Activated naive CD4-positive, alpha-beta T cell treated with anti-CD3 and anti-CD28 coated beads, Interleukin-2, amount 50 U/mL, for 16 hours (primary cell): ENCODE measurements around the gene MLH3.
"Not testable (repeated sequence)": the region's sequence is repeated elsewhere in the genome, so short reads cannot be mapped to it uniquely, and the experiment has no call there.

Experiments
- DNase-seq: peaks from one replicate; pipeline ENCODE4 v3.0.0-alpha.2; 2020

MLH3 gene

GRCh38 chr14:75023108-75023507 lies 28.2 kb downstream of the MLH3 start:
- DNase-seq = no peak

- no peak for DNase-seq
Observed at GRCh38 chr14:75022655-75023054, 28.6 kb downstream of the MLH3 start.

DNA sequence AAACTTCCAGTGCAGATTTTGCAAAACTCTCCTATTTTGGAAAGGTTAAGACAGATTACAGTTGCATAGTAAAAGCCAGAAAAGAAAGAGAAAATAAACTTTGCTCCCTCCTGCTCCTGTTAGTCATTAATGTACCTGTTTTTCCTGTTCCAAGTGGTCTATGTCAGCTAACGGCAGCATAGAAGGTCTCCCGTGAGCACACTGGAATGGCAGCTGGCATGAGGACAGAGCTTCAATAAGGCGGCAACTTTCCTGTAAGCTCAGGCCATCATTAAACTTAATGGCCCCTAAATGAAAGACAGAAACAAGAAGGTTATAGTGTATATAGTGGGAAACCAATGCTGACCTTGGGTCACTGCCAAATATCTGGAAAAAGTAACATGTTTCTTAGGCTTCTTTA lies 32.6 kb downstream of the MLH3 start:
- no peak for DNase-seq

- DNase-seq = no peak
Observed at GRCh38 chr14:75016815-75017214, 34.5 kb downstream of the MLH3 start.

GRCh38 chr14:75015496-75015895 lies 35.8 kb downstream of the MLH3 start:
- DNase-seq = no peak

DNA sequence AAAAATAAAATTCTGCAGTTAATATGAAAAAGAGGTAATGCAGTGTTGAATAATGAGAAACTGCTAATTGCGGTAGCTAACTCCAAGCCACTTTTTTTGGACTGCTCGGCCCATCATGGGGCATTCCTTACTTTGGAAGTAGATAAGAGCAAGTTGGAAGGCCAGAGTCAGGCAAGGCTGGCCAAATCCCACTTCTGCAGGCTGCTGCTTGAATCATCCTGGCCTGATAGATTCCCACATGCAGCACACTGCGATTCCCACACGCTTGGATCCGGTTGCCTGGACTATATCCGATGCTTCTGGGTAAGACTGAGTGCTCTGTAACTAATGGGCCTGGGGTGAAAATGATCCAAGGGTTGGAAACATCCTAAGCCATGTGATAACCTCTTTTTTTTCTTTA lies 38.0 kb downstream of the MLH3 start:
- DNase-seq = no peak

- DNase-seq = no peak
Observed at GRCh38 chr14:75011356-75011994, 39.8 kb downstream of the MLH3 start.

DNA sequence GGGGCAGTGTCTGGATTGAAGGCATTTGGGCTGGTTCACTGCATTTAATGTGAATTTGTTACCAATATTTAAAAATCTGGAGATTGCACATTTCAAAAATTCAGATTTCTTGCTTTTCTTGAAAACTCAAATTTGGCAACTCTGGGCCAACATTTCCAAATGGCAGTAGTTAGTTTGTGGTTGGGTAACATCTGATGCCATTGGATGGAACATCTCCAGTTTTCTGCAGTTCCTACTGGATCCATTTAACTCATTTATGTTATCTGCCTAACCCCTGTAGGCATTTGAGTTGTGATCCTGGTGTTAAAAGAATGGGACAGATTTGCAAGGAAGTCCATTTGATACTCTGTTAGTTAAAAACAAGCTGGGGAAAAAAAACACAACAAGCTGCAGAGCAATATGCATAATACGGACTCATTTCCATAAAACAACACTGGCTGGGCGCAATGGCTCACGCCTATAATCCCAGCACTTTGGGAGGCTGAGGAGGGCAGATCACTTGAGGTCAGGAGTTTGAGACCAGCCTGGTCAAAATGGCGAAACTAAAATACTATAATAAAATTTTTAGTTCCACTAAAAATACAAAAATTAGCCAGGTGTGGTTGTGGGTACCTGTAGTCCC lies 40.7 kb downstream of the MLH3 start:
- DNase-seq = no peak

- no peak for DNase-seq
Observed at GRCh38 chr14:75009176-75009575, 42.1 kb downstream of the MLH3 start.

- no peak for DNase-seq
Observed at GRCh38 chr14:75005357-75005756, 45.9 kb downstream of the MLH3 start.

GRCh38 chr14:75003250-75004027 lies 47.8 kb downstream of the MLH3 start:
- DNase-seq = no peak

GRCh38 chr14:75002392-75003249 lies 48.6 kb downstream of the MLH3 start, which contains the start of gene EIF2B2:
EIF2B2 (plus strand) TSS chr14:75002921; CDS start chr14:75002991, 70 bp downstream.
- DNase-seq = peak; percentile 99

DNA sequence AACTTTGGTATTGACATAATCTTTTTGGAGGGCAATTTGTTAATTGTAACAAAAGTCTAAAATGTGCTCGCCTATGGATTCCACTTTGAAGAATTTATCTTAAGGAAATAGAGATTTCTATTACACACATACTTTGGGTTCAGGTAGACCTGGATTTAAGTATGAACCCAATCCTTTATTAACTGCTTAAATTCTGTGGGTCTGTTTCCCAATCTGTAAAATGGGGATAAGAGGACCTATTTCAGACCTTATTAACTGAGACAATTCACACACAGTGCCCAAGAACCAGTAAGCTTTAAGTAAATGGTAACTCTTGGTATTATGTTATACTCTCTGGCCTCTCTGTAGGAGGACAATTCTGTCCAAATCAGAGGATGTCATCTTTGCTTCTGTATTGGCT lies 49.4 kb downstream of the MLH3 start:
- DNase-seq = no peak

- DNase-seq = no peak
Observed at GRCh38 chr14:75001261-75001660, 50.0 kb downstream of the MLH3 start.

GRCh38 chr14:74995781-74996180 lies 55.5 kb downstream of the MLH3 start:
- not testable (repeated sequence) for DNase-seq

- not testable (repeated sequence) for DNase-seq
Observed at GRCh38 chr14:74994182-74994581, 57.1 kb downstream of the MLH3 start.

DNA sequence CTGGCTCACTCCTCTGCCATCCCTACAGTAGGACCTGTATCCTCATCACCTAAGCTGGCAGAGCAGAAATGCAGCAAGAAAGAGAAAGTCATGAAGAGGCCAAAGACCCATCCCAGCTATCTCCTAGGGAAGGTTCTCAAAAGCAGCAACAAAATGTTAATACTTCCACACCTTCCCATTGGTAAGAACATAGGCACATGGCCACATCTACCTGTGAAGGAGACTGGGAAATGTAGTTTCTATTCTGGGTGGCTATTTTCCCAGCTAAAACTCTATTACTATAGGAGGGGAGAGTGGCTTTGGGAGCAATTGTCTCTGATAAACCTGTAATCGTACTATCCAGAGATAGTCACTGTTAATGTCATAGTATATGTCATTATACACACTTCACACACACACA lies 62.3 kb downstream of the MLH3 start:
- no peak for DNase-seq

DNA sequence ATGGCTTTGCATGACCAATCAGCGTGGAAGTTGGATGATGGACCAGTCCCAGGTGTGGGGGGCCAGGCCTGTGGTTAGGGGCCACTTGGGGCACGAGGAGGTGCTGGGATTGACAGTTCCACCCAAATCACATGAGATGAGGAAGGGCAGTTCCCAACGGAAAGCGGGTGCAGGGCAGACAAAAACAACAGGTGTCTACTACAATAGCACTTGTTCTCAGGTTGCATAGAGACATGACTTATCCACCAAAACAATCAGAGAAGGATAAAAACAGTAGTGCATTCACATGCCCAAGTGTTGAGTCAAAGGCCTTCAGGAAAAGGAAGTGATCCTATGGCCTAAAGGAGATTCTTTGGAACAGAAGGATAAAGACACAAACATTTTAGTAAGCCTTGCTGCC lies 63.1 kb downstream of the MLH3 start:
- no peak for DNase-seq

DNA sequence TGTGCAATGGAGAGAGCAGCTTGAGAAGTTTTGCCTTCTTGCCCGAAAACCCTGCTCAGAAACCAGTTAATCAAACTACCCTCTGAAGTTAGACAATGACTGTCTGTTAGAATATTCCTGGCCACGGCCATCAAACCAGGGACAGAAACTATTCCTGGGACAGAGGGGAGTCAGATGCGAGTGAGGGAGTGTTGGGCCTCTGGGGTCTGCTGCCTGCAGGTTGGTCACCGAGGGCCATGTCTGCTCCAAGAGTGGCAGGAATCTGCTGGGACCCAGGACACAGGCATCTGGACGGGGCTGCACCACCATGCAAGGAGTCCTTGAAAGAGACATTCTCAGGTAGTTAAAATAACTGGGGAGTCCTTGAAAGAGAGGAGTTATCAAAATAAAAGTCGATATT lies 65.5 kb downstream of the MLH3 start:
- DNase-seq = no peak

DNA sequence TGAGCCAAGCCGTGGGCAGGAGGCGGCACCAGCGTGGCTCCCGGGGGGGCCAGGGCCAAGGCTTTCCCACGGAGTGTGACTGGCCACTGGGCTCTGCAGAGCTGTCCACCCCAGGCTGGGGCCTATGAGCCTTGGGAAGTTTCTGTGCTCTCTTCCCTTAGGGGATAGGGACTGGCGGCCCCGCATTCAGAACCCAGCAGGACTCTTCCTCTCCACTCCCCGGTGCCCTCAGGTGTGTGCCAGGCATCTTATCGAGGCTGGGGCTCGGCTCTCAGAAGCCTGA lies 66.3 kb downstream of the MLH3 start:
- DNase-seq = no peak

- no peak for DNase-seq
Observed at GRCh38 chr14:74984236-74985027, 66.8 kb downstream of the MLH3 start.

- no peak for DNase-seq
Observed at GRCh38 chr14:74983343-74983742, 67.9 kb downstream of the MLH3 start.

- DNase-seq = no peak
Observed at GRCh38 chr14:74982661-74983060, 68.6 kb downstream of the MLH3 start.
